Erythroblast (primary cell): ENCODE data around the gene VMO1.

Experiments
- GATA1 ChIP-seq: IDR thresholded peaks from 2 replicates; pipeline ENCODE4 v1.6.1; 2011; ENCODE audit warnings: low read depth, mild to moderate bottlenecking, control low read depth, low read length, moderate library complexity
- POLR2A ChIP-seq: IDR thresholded peaks from 2 replicates; pipeline ENCODE4 v1.6.1; 2011; ENCODE audit warnings: mild to moderate bottlenecking, low read length

DNA sequence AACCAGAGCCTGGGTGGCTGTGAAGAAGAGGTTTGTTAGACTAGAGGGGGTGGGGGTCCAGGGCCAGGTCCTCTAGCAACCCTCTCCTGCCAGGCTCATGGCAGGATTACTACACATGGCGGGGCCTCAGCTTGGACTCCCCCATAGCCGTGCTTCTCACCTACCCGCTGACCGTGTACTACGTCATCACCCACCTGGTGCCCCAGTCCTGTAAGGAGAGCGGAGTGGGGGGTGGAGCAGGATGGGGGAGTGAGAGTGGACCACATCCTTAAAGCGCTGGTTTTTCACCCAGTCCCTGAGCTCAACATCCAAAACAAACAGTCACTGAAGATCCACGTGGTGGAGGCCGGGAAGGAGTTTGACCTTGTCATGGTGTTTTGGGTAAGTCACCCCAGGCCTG is 42.3 kb downstream of the VMO1 start:
- TF ChIP-seq POLR2A = no peak
- TF ChIP-seq GATA1 = no peak
